ENCODE data around the gene TBL3.

TBL3 gene

GRCh38 chr16:2005646-2006045, 33.8 kb downstream of the TBL3 start:
- POLR2A ChIA-PET, result interaction anchor here (2.2 kb wide), 1 partner anchor 150 kb away, joined by 6 read pairs; the partner anchor contains the start of gene TRAF7
- CTCF ChIA-PET, result interaction anchor here (1.0 to 10.6 kb wide), 3 partner anchors 15 to 134 kb away, joined by 3 to 176 read pairs (median 163); partner anchors contain the start of genes GFER, NOXO1, PKD1 and SYNGR3
- no peak for TF ChIP-seq CTCF (IDR thresholded peaks at IDR 0.05; ENCODE audit: insufficient read depth, low read length, missing control alignments)
- H3K4me3 ChIP-seq (ENCODE audit: low read depth, low read length), result no peak overlapping the region
- DNase-seq (ENCODE audit: low read depth, low spot score), result no peak

GRCh38 chr16:2006317-2006716, 34.5 kb downstream of the TBL3 start:
- ChIA-PET POLR2A (no interaction called here), CTCF (interaction anchor here (6.5 to 10.6 kb wide), 2 partner anchors 18 to 134 kb away, joined by 163 to 176 read pairs; partner anchors contain the start of genes GFER, NOXO1, PKD1 and SYNGR3)
- no peak for TF ChIP-seq CTCF (IDR thresholded peaks at IDR 0.05; ENCODE audit: insufficient read depth, low read length, missing control alignments)
- H3K4me3 ChIP-seq (ENCODE audit: low read depth, low read length), result no peak overlapping the region
- no peak for DNase-seq (ENCODE audit: low read depth, low spot score)

- CTCF ChIA-PET, result interaction anchor here (1.0 to 10.6 kb wide), 5 partner anchors 9 to 133 kb away, joined by 3 to 176 read pairs (median 7); partner anchors contain the start of gene PKD1
- no peak for DNase-seq (ENCODE audit: low read depth, low spot score)
- POLR2A ChIA-PET, result interaction anchor here (0.6 to 1.4 kb wide), 2 partner anchors 24 to 148 kb away, joined by 3 read pairs; partner anchors contain the start of gene TRAF7
- no peak for TF ChIP-seq CTCF (IDR thresholded peaks at IDR 0.05; ENCODE audit: insufficient read depth, low read length, missing control alignments)
- peak overlapping the region; percentile 72 for H3K4me3 ChIP-seq (ENCODE audit: low read depth, low read length)
Measured at GRCh38 chr16:2007081-2007836, 35.4 kb downstream of the TBL3 start.

GRCh38 chr16:2008009-2008526, 36.2 kb downstream of the TBL3 start:
- TF ChIP-seq CTCF (IDR thresholded peaks at IDR 0.05; ENCODE audit: insufficient read depth, low read length, missing control alignments), result no peak
- CTCF ChIA-PET, result interaction anchor here (1.0 to 10.6 kb wide), 5 partner anchors 10 to 132 kb away, joined by 3 to 176 read pairs (median 7); partner anchors contain the start of gene PKD1
- POLR2A ChIA-PET, result interaction anchor here (0.6 to 1.4 kb wide), 3 partner anchors 12 to 147 kb away, joined by 3 read pairs; partner anchors contain the start of gene TRAF7
- peak overlapping the region; percentile 72 for H3K4me3 ChIP-seq (ENCODE audit: low read depth, low read length)
- DNase-seq (ENCODE audit: low read depth, low spot score), result no peak

- peak overlapping the region; percentile 72 for H3K4me3 ChIP-seq (ENCODE audit: low read depth, low read length)
- POLR2A ChIA-PET, result interaction anchor here (0.7 to 1.4 kb wide), 5 partner anchors 13 to 147 kb away, joined by 3 read pairs; partner anchors contain the start of genes RPS2 and TRAF7
- DNase-seq (ENCODE audit: low read depth, low spot score), result no peak
- CTCF ChIA-PET, result interaction anchor here (1.0 to 10.6 kb wide), 5 partner anchors 10 to 131 kb away, joined by 3 to 176 read pairs (median 7); partner anchors contain the start of gene PKD1
- TF ChIP-seq CTCF (IDR thresholded peaks at IDR 0.05; ENCODE audit: insufficient read depth, low read length, missing control alignments), result no peak
Measured at GRCh38 chr16:2008631-2009163, 36.8 kb downstream of the TBL3 start.
